Fibroblast of peridontal ligament (primary cell): ENCODE results near the gene DCST1.

Source experiments
- DNase-seq: peaks from one replicate; pipeline ENCODE4 v3.0.0-alpha.2; 2010; ENCODE audit errors: extremely low read depth

The DCST1 gene

DNA sequence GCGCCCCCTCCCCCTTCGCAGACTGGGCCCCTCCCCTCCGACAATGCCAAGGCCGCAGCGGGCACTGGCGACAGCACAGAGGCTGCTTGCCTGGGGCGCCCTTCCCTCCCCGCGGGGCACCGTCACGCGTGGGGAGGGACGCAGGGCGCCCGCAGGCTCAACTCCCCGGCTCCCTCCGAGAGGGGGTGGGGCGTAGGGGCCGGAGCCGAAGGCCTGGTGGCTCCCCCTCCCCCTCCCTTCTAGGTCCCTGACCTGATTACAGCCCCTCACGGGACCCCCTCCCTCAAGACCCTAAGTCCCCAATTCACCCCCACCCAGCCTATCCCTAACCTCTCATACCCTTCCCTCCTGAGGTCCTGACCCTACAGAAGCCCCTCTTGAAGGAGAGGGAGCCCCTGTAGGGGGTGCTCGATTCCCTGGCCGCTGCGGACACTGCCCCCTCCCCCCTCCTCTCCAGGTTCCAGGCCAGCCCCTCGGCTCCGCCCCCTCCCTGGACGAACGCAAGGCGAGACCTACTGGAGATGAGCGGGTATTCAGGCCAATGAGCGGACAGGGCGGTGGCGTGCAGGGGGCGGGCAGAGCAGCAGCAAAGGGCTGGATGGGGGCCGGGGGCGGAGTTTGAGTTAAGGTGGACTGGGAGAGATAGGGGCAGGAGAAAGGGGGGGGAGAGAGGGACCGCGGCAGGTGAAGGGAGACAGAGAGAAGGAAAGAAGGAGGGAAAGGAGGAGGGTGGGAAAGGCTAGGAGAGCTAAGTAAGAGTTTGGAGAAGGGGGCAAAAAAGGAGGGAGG lies 31.8 kb upstream of the DCST1 start:
- peak; percentile 97 for DNase-seq

DNA sequence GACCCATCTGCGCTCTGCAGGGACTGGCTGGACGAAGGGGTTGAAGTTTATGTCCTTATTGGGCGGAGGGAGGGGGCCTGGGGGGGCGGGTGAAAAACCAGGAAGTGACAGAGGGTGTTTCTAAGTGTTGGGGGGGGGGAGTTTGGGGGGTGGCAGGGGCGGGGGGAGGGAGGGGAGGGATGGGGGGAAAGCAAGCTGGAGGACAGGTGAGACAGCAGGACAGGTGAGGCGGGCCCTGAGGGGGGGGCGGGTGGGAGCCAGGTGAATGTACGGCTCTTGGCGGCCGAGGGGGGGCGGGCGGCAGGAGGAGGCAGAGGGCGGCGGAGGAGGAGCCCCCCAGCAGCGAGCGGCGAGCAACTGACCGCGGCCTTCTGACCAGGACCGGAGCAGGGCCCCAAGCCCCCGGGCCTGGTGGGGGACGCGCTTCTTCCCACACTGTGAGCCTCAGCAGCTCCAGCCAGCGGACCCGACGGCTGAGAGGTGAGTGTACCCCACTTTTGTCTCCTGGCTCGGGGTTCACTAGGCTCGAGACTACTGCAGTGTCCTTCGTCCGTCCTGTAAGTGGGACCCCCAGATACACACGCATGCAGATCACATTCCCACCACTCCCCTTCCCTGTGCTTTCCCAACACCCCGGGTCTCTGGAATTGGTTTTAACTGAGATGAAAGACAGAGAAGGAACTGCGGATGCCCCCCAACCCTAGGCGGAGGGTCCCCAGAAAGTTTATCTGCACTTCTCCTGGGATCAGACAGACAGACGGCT lies 31.0 kb upstream of the DCST1 start, which contains the start of gene ZBTB7B:
Gene ZBTB7B (plus strand): TSS at position 339 of the 763 bp plus-strand sequence. CDS start 11,859 bp downstream, outside the sequence.
- peak; percentile 25 for DNase-seq

DNA sequence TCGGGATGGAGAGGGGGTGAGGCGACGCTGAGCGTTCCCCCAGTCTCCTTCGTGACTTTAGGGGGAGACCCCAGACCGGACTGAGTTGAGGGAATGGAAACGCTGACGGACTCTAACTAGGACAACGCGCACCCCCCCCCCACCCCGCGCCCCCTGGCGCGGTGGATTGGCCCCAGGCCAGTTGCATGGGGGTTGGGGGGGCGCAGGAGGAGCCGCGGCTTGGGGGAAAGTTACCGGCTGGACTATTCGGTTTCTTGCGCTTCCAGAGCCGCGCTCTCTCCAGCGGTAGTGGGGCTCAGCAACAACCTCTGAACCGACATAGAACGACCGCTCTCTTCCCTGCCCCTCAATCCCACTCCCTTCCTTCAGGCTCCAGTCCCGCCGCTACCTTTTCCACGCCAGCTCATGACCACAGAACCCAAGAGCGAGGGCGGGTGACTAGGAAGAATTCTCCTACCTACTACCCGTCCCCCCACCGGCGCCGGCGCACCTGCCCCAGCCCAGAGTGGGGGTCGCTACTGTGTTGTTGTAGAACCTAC lies 30.3 kb upstream of the DCST1 start:
- peak; percentile 5 for DNase-seq

DNA sequence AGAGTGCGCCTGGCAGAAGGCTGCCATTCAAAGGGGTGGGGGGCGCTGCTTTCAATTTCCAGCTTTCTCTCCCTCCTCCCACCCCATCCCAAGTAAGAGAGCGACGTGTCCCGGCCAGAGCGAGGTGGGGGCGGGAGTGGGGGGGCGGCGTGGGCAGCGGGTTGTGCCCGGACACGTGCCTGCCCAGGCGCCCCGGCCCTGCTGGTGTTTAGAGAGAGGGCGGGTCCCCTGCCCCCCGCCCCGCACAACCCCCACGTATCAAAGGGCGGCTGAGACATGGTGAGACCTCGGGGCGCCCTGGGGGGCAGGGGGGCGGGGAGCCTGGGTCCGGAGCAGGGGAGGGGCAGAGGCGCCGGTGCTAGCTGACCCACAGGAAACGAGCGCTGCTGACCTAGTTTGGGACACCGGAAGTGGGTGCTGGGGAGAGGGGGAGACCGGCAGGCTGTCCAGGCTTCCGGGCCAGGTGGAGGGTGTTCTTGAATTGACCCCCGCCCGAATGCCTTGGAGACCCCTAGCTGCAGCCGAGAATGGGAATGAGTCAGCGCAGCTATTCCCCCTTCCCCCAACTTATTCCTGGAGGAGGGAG lies 29.8 kb upstream of the DCST1 start:
- DNase-seq: peak; percentile 25

DNA sequence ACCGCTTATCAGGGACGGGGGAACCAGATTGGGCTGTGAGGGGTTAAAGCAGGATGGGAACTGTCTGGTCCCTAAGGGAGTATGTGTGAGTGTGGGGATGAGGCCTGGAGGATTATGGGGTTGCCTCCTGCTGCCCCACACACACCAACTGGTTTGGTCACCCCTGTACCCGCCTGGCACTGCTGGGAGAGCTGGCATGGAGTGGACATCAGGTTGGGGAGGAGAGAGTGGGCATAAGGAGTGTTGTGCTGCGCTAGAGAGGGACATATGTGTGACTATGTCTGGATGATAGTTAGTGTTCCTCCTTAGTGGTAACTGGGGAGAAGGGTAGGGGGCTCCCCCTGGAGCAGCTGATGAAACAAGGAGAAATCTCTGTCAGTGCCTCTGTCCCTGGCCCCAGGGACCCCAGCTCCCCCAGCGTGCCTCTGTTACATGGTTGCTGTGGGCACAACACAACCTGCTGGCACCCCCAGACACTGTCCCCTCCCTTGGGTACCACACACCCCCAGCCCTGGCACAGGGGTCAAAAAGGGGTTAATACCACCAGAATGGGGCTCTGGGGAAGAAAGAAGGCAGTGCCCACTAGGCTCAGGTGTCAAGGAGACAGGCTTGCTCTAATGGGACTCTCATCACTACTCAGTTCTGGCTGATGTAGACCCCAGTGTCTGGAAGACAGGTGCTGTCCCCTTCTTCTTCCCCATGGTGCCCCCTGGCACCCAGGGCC lies 29.1 kb upstream of the DCST1 start:
- DNase-seq: peak; percentile 10

DNA sequence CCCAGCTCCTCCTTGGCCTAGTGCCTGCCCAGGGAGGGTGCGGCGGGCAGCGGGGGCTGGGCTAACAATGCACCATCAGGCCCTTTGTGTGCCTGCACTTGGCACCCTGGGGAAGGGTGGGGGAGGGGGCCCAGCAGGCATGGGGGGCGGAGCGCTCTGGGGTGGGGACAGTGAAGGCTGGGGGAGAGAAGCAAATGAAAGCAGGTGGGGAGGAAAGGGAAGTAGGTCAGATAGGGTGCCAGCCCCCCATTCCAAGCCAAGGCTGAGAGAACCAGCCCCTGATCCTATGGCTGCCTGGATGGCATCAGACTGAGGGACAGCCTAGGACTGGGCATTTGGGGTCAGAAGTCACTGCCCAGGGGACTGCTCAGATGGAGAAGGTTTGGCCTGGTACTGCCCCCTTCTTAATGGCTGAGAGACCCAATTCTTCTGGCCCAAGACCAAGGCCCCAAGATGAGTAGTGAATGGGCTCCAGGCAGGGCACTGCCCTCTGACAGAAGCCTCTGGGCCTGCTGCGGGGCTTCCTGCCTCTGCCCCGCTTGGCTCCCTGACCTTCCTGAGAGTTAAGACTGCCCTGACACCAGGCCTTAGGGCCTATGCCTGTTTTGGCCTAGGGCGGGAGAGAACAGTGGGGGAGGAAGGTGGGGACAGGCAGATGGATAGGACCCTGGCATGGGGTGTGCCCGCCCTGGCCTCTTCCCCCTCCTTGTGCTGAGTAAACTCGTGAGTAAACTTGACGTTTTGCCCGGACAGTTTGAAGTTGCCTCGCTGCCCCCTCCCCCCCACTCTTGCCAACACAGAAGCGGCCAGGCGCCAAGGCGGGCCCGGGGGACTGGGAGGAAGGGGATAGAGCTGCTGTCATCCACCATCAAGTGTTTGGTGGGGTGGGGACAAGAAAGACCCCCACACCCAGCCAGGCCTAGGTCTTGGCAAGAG lies 28.3 kb upstream of the DCST1 start:
- DNase-seq: peak; percentile 35

DNA sequence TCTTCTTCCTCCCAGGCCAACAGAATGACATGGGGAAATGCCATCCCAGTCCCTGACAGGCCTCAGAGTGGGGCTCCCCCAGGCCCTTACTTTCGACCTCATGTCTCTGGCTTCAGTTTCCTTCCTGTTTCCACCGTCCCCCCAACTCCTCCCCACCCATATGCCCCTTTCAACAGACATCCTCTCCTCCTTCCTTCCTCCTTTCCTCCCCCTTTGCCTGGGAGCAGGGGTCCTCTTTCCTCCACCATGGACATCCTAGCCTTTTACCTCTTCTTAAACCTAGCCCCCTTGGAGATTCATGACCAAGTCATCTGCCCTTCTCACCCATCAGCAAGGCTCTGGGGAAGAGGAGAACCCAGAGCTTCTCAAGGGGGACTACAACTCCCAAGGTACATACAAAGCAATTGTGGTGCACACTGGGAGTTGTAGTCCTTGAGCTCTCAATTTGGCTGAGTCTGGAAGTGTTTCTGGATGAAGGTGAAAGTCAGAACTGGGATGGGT lies 27.0 kb upstream of the DCST1 start:
- peak; percentile 18 for DNase-seq

DNA sequence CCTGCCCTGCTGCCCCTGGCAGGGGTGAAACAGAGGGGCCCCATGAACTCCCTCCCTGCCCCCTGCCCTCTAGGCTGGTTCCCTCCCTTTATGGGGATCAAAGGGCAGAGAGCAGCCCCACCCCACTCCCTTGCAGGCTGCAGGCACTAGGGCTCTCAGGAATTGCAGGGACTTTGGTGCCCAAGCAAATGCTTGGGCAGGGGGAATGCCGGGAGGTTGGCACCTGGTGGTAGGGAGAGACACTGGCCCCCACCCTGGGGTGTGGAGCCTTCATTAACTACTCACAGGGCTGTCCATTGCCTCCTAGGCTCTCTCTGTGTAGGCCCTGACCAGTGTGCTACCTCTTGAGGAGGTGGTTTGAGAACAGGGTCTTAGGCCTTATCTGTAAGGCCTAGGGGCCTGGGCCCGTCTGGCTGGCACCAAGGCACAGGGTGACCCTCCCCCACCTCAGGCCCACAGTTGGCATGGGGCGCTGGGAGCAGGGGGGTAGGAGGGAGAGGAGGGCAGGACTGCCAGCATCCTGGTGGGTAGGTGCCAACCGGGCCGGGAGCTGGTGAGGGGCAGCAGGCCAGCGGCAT lies 26.3 kb upstream of the DCST1 start:
- no peak for DNase-seq

DNA sequence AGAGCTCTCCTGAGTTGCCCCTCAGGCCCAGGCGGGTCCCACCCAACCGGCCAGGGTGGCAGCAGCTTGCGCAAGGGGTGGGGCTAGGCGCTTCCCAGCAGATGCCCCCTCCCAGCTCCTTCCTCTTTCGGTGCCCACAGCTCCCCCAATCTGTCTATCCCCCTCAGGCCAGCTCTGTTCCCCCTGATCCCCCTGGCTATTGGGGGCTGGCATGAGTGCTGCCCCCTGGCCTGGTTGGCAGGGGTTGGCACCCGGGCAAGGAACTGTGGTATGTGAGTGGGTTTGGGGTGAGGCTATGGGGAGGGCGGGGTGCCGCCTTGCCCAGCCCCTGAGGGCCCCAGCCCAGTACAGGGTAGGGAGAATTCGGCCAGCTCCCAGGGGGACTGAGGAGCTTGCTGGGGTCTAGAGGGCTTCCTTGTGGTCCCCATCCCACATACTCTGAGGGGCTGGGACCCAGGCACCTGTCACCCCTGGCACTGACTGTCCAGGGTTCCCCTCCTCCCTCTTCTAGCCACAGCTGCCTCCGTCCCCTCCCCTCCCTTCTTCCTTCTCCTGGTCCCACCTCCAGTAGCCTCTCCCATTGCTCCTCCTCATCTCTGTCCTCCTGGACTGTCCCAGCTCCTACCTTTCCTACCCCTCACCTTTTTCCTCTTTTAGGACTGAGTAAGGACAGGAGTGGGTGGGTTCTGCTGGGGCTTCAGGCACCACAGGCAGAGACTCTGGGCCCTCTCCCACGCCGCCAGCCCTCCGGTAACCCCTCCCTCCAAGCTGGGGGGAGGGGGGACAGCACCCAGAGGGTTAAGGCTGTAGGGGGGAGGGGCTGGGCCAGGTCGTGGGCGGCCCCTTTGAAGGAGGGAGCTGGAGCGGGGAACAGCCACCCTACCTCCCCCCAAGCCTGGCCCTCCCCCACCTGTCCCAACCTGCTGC lies 25.3 kb upstream of the DCST1 start:
- DNase-seq: no peak

DNA sequence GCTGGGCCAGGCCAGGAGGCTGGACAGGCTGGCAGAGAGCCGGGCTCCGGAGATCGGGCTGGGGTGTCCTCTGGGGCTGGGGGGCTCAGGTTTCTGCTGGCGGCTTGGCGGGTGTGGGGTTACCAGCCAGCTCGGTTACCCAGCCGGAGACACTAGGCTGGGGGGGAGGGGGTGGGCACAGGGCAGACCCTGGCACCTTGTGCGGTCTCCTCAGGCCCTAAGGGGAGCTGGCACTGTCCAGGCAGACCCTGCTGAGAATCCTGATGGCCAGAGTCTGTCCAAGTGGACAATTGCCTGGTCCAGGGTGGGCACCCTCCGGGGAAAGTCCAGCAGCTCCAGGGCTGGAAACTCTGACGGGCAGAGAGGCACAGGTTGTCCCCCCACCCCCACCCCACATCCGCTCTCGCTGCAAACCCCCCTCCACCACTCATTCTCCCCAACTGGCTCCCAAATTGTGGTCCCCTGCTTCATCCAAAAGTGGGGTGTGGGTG lies 24.4 kb upstream of the DCST1 start:
- DNase-seq: no peak

DNA sequence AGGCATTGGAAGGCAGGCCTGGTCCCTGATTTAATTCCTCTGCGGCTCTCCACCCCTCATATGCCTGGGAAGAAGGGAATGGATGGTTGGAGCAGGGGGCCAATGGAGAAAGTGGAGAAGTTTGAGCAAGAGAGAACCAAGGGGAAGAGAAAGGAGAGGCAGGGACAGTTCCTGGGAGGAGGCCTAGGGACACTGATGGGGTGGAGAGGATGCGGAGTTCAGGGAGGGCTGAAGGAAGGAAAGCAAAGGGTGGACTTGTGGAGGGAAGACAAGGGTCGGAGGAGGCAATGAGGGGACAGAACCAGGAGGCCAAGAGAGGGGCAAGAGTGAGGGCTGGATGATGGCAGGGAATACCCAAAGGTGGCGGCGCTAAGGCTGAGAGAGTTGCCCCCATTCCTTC lies 23.9 kb upstream of the DCST1 start:
- DNase-seq: no peak

DNA sequence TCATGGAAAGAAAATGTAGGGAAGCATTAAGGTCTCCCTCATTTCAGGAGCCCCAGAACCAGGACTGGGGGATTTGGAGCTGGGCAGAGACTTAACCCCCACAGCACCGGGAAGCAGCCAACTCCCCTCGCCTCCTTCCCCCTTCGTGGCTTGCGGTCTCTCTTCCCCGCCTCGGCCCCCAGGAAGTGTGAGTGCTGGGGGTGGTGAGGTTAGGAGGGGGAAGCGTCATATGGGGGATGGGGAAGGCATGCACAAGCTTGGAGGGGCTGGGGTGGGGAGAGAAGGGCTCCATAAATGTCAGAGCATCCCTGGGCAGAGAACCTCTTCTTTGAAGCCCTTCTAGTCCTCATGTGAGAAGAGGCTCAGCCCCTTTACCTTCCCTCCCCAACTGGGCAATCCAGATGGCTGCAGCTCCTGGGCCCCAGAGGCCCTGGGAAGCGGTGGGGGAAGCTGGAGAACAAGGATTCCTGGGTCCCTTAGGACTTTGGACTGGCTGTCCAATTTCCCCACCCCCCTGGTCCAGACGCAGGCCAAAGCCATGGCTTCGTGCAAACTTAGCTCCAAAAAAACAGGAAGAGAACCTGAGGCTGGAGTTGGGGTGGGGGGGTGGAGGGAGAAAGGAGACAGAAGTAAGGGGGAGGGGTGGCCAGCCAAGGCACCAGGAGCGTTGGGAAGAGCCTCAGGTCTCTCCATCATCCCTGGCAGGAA lies 23.3 kb upstream of the DCST1 start:
- DNase-seq: no peak

DNA sequence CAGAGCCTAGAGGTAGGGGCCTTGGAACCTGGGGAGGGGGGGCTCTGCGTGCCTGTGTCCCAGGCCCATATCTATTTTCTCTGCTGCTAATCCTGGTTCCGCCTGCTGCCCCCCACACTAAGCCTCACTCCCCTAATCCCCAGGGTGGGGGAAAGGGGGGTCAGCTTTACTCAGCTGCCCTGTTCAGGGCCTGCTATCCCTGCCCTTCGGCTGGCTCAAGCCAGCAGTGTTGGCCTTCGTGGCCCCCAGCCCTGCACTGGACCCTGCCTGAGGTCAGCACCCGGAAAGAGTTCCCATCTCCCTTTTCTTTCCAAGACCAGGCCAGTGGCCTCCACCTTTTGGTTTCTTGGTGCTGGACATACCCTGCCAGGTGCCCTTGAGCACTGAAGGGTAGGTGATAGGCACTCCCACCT lies 22.6 kb upstream of the DCST1 start:
- no peak for DNase-seq

DNA sequence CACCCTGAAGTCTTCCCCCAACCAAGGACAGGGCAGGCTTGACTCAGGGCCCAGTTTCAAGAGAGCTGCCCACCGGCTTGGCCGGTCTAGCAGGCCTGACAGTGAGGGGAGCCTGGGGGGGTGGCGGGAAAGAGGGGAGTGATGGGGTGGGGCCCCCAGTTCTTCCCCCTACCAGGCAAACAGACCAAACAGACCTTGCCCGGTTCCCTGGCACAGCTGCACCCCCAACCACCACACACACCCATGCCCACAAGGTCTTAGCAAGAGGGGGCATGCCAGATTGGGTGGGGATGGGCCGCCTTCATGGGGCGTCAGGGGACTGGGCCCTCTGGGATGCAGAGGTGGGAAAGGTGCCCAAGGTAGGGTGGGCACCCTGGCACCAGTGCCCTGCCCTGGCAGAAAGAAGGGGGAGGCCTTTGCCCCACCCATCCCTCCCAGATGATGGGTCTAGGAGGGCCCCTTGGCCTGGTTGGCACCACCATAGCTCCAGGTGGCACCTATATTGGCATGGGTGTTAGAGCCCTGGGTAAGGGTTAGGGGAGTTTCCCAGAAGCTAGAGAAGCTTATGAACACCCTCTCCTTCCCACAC lies 22.1 kb upstream of the DCST1 start:
- DNase-seq: no peak

DNA sequence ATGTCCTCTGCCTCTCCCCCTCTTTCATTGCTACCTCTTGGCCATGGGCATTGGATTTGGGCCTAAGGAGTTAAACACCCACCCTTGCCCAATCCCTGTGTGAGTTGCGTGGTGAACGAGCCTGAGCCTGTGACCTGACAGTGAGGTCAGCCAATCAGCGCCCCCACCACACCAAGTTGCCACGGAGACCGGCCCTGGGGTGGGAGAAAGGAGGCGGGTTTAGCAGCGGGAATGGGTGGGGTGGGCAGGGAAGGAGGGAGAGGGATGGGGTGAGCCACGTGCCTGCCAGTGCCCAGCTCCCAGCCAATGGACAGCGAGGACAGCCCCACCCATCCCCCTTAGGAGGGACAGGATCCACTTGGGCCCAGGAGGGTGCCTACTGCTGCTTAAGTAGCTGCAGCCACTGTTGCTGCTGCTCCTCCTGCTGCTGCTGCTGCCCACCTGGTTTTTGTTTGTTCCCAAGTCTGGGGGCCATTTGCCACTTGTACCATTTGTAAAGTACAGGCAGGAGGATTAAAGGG lies 21.5 kb upstream of the DCST1 start:
- DNase-seq: peak; percentile 63

DNA sequence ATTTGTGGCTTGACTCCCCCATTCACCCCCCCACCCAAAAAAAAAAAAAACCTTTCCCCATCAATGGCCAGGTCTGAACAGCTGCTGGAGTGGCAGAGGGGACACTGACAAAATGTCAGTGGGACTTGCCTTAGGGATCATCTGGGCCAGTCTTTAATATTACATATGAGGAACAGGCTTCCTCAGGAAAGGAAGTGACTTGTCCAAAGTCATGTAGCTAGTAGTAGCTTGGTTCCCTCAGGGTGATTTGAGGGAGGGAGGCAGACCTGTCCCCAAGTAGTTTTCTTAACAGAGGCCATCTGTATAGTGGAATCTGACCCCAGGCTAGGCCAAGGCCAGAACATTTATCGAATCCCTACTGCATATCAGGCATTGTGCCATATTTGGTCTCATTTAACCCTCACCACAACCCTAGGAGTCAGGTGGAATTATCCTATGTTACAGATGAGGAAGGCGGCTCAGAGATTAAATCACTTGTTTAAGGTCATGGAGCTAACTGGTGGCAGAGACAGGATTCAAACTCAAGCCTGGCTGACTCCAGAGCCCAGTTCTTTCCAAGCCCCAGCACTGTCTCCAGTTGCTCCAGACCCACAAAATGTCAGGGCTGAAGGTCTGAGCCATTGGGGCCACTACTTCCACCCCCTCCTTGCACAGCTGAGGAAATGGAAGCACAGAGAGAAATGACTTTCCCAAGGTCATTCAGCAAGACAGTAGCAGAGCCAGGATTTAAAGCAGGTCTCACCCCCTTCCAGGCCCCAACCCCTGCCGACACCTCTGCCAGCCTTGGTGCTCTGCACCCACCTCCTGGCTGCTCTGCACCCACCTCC lies 20.6 kb upstream of the DCST1 start:
- DNase-seq: no peak

DNA sequence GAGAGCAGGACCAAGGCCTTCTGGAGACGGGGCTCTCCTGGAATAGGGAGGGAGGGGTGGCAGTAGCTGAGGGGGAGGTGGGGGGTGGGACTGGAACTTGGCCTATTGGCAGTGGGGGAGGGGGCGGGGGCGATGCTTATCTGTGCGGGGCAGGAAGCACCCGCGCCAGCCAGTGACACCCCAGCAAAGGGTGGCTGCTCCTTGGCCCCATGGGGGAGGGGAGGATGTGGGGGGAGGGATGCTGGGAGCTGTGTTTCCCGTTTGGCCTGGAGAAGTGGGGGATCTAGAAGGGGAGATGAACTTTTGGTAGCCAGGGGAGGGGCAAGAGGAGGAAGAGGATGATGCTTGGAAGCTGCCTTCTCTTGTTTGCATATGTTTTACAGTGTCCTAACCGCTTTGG lies 20.0 kb upstream of the DCST1 start:
- DNase-seq: no peak
